HPDE6-E6E7 (cell line): ENCODE measurements around the gene KCNC2.
"Not testable (repeated sequence)": the region's sequence is repeated elsewhere in the genome, so short reads cannot be mapped to it uniquely, and the experiment has no call there.

Source experiments
- DNase-seq: peaks from one replicate; pipeline ENCODE4 v3.0.0; 2011; ENCODE audit warnings: missing footprints; ENCODE audit errors: extremely low spot score

Gene KCNC2

DNA sequence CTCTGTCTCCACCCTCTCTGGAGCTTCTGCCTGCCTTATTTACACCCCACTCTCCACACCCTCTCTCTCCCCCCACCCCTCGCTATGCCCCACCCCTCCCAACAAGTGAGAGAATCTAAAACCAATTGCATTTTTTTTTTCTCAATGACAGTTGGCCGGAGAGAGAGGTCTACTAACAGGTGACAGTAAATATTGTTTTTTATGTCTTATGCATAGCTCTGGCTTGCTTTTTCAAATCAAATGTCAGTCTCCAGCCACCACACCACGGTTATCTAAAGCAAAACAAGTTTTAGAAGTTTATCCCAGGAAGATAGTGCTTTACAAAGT is at the start of gene KCNC2:
Gene KCNC2 (minus strand): TSS at position 28 of the 327 bp plus-strand sequence.
- DNase-seq = no peak

- no peak for DNase-seq
Measured at GRCh38 chr12:75259143-75259542, 49.5 kb upstream of the KCNC2 start.

- DNase-seq = no peak
Measured at GRCh38 chr12:75257510-75257909, 47.9 kb upstream of the KCNC2 start.

DNA sequence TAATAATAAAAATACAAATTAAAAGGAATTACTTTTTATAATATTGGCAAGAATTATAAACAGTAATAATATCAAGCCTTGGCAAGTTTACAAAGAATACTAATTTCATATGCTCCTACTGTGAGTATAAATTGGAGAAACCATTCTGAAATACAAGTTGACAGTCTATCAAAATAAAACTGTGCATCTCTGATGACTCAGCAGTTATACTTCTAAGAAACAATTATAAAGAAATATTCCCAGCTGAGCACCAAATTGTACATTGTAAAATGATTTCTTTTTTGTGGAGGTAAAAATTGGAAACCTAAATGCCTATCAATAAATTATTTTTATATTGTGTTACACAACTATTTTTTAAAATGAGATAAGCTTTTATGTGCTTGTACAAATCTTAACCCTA is 35.5 kb upstream of the KCNC2 start:
- DNase-seq = no peak

DNA sequence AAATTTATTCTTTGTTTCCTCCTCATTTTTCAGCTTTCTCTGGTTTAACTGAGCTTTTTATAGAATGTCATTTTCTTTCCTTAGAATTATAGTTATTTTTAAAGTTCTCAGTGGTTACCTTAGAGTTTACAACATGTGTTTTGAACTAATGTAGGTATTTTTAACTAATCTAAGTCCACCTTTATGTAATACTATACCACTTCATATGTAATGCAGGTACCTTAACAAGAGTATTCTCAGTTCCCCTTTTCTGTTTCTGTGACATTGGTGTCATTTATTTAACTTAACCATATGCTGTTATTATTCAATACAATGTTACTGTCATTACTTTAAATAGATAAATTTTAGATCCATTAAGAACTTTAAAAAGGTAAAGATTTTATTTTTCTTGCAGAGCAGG is 30.3 kb upstream of the KCNC2 start:
- no peak for DNase-seq

- DNase-seq = no peak
Measured at GRCh38 chr12:75236206-75236605, 26.6 kb upstream of the KCNC2 start.

- no peak for DNase-seq
Measured at GRCh38 chr12:75227132-75227531, 17.5 kb upstream of the KCNC2 start.

GRCh38 chr12:75212072-75212471 is 2.4 kb upstream of the KCNC2 start:
- DNase-seq = no peak

DNA sequence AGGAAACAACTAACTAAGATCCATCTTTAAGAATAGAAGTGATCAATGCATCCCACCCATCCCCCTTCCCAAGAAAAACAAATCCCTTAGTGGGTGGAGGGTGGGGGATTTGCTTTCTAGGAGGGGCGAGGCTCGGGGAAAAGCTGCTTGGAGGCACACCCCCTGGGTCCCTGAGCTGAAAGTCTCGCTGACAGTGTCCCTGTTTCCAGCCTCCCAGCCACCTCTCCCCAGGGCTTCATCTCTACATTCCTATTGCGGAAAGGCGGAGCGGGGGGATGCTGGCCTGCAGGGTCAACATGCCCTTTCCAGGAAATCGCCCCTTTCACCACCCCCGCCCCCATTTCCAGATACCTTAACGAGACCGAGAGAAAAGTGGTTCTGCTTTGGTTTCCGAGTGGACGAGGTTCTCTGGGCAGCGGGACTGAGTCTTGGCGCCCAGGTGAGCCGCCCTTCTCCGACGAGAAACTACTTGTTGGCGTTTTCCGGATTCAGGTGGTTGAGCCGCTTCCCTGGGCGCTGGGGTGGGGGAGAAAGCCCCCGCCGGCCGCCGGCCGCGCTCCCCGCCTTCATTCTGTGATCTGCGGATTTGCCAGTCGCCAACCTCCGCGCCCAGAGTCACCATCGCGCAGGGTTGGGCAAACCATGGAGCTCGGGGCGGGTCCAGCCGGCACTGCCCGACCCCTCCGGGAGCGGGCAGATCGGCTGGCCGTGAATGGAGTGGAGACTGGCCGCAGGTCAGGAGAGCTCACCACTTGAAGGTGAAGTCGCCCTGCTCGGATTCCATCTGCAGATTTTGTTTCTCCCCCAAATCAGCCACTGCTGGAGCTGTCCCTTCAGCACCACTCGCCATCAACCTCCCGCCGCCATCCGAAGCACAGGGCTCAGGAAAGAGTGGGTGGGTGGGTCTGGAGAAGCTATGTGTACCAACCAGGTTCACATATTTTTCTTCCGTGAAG is 505 bp downstream of the KCNC2 start:
- no peak for DNase-seq

DNA sequence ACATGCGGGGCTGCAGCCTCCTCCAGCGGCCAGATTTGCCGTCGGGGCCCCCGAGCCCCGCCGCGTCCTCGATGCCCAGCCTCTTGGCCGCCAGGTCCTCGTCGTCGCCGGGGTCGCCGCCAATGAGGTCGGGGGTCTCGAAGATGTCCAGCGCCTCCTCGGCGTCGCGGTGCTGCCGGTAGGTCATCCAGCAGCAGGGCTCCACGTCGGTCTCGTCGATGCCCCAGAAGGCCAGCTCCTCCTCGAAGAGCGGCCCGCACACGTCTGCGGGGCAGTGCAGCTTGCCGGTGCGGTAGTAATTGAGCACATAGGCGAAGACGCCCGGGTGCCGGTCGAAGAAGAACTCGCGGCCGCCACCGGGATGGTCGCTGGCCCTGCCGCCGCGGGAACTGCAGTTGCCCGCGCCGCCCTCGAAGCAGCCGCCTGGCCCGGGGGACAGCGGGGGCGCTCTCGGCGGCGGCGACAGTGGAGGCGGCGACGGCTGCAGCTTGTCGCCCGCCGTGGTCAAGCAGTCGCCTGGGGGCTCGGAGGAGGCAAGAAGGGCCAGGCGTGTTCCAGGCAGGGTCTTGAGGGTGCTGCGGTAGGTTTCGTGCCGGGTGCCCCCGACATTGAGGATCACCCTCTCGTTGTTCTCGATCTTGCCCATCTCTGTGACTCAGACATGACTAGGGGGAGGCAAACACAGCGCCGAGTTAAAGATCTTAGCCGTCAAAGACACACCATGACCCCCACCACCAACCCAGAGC is 2.1 kb downstream of the KCNC2 start:
- DNase-seq = no peak

- no peak for DNase-seq
Measured at GRCh38 chr12:75205558-75205957, 4.1 kb downstream of the KCNC2 start.

DNA sequence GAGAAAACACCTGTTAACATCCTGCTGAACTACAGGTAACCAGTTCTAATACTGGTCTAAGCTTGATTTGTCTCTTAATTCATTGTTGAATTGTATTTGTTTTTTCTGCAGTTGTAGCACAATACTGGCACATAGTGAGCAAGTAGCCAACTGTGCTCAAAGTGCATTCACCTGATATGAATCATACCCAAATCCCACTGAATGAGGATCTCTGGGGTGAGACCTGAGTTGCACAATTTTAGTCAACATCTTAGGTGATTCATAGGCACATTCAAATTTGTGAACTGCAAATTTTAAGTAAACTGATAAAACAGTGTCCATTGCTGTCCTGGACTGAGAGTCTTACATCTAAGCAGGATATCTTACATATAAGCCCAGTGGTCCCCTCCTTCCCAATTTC is 12.8 kb downstream of the KCNC2 start:
- DNase-seq = peak; percentile 33

DNA sequence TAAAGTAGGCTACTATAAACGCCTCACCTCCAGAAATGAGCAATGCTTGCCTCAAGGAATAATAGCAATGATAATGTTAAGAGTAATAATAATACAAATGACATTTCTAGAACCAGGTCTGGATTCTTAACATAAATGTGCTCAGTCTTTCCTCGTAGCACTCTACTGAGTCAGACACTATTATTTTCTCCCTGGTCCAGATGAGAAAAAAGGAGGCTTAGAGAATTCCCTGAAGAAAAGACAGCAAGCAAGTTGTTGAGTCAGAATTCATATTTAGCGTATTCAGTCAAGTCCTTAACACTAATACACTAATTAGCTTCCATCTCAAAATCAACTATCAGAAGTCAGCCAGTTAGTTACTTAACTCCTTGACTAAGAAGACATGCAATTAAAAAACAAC is 13.2 kb downstream of the KCNC2 start:
- DNase-seq = no peak

- no peak for DNase-seq
Measured at GRCh38 chr12:75194250-75194649, 15.4 kb downstream of the KCNC2 start.

DNA sequence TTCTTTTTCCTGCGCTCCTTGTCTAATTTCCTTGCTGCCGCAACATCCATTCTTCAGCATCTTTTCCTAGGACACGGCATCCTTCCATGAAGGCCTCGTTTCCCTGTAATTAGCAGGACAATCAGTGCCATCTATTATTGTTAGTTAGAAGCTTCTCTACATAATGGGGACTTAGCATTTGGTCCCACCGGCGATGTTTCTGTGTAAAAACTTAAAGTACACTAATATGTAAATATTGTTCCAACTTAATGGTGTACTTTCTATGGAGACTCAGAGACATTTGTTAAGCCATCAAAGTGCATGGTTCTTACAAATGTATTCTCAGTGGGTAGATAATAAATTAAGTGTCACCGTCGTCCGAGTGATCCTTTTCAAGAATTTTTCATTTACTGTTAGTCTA is 17.4 kb downstream of the KCNC2 start:
- no peak for DNase-seq

GRCh38 chr12:75190846-75191245 is 18.8 kb downstream of the KCNC2 start:
- DNase-seq = no peak

- DNase-seq = not testable (repeated sequence)
Measured at GRCh38 chr12:75185881-75186280, 23.8 kb downstream of the KCNC2 start.

GRCh38 chr12:75184516-75184915 is 25.1 kb downstream of the KCNC2 start:
- no peak for DNase-seq

GRCh38 chr12:75183967-75184366 is 25.7 kb downstream of the KCNC2 start:
- no peak for DNase-seq

DNA sequence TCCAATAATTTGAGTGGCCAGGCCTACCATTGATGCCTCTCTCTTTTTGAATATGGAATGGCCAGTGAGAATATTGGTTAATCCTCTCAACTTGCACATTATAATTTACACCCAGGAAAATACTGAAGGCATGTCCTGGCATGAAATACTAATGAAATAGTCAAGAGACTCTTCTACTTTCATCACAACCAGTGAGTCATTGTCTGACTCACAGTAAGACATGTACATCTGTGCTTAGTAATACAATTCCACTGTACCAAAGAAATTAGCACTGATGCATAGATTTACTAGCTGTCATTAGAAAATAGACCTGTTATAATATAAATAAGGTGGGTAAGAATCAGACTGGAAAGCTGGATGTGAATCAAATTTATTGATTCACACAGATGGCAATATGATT is 31.6 kb downstream of the KCNC2 start:
- DNase-seq = peak; percentile 68

- no peak for DNase-seq
Measured at GRCh38 chr12:75172611-75173010, 37.0 kb downstream of the KCNC2 start.

GRCh38 chr12:75170640-75171185 is 38.9 kb downstream of the KCNC2 start:
- DNase-seq = no peak

- peak; percentile 2 for DNase-seq
Measured at GRCh38 chr12:75162845-75163244, 46.8 kb downstream of the KCNC2 start.
